ENCODE results near the gene DCP2. TPM values are rescaled to one million over a fixed set of nuclear protein-coding genes. Genes with fewer than 3 reads are reported as not detected.

DCP2 gene
- total and polyA plus RNA-seq, 10 of the 15 experiments (the other 5 are each of a cell fraction or from before 2014, with no cell fraction given), result 23.4 to 81.6 (median 47.4) TPM

GRCh38 chr5:113020461-113021273 lies 44.1 kb downstream of the DCP2 start:
- ChIA-PET RAD21 (ENCODE audit: unreplicated experiment) (no interaction called here), SMC1A (ENCODE audit: uncharacterized antibody, unreplicated experiment) (interaction anchor here (1.2 to 3.3 kb wide), 2 partner anchors 24 to 28 kb away, joined by 3 to 15 read pairs; no protein-coding TSS in a partner anchor), POLR2A (no interaction called here), CTCF (interaction anchor here (0.6 kb wide), 1 partner anchor 592 kb away, joined by 3 read pairs; no protein-coding TSS in a partner anchor)
- Histone ChIP-seq H3K27me3 (replicated peaks in 1 of 2; ENCODE audit: control insufficient read depth in 2 of 2, insufficient read depth in 2 of 2, low read length in 1 of 2) (no peaks in the 10 kb centered on the region), H3K27ac (ENCODE audit: control insufficient read depth, insufficient read depth) (no peak overlapping the region), H3K79me2 (ENCODE audit: control insufficient read depth, insufficient read depth, low read length) (no peaks in the 10 kb centered on the region), H3K4me2 (ENCODE audit: control insufficient read depth, insufficient read depth) (no peak overlapping the region), H3K4me1 (ENCODE audit: control insufficient read depth, insufficient read depth, low read length) (no peaks in the 10 kb centered on the region), H3K36me3 (ENCODE audit: control insufficient read depth in 2 of 2, insufficient read depth in 2 of 2, low read length in 1 of 2) (peaks cover 2 to 11% of the 10 kb centered on the region in 2 experiments), H3K9ac (ENCODE audit: control insufficient read depth, insufficient read depth, low read length) (no peak overlapping the region), H3K4me3 (no peak overlapping the region), H4K20me1 (ENCODE audit: control insufficient read depth, insufficient read depth) (no peaks in the 10 kb centered on the region), H2AFZ (ENCODE audit: control insufficient read depth, low read depth, low read length) (no peak overlapping the region), H3K9me3 (replicated peaks; ENCODE audit: control insufficient read depth, insufficient read depth, low read length) (no peaks in the 10 kb centered on the region)
- ATAC-seq (no peak), FAIRE-seq (no peak), DNase-seq (ENCODE audit: low read depth, low spot score) (no peak)
- BruUV-seq (replicated peaks), result no TSS peak
- in situ Hi-C loops (cut with MboI), result no loop called here
- WGBS (ENCODE audit: insufficient coverage, insufficient replicate concordance, low lambda C conversion rate, missing lambda C conversion rate), result 98% methylated on average over 11 of the region's 11 CpGs
- TF ChIP-seq LARP7 (IDR thresholded peaks at IDR 0.05) (no peak), MEF2B (IDR thresholded peaks at IDR 0.05; ENCODE audit: partially characterized antibody, poor library complexity, severe bottlenecking) (no peak), NFYA (IDR thresholded peaks at IDR 0.05; ENCODE audit: borderline replicate concordance, low read depth, low read length) (no peak), RAD51 (IDR thresholded peaks at IDR 0.05) (no peak), SIN3A (IDR thresholded peaks at IDR 0.05; ENCODE audit: low read depth, low read length) (no peak), NR2C2 (IDR thresholded peaks at IDR 0.05; ENCODE audit: borderline replicate concordance, control insufficient read depth, insufficient read length, low read depth) (no peak), SKIL (IDR thresholded peaks at IDR 0.05; ENCODE audit: low read depth, poor library complexity, severe bottlenecking) (no peak), JUND (IDR thresholded peaks at IDR 0.05; ENCODE audit: low read depth, low read length) (no peak), POU2F2 (IDR thresholded peaks at IDR 0.05; ENCODE audit: borderline replicate concordance, low read depth, low read length) (no peak), E2F4 (IDR thresholded peaks at IDR 0.05; ENCODE audit: low read depth, low read length) (no peak), RB1 (IDR thresholded peaks at IDR 0.05; ENCODE audit: borderline replicate concordance) (no peak), IRF4 (IDR thresholded peaks at IDR 0.05; ENCODE audit: low read depth, low read length) (no peak), PAX5 (IDR thresholded peaks at IDR 0.05; ENCODE audit: borderline replicate concordance, low read depth, low read length) (no peak), CBFB (IDR thresholded peaks at IDR 0.05; ENCODE audit: low read depth) (no peak), KAT2A (conservative IDR thresholded peaks at IDR 0.05; ENCODE audit: control insufficient read depth, low read depth, low read length) (no peak), NFIC (IDR thresholded peaks at IDR 0.05; ENCODE audit: low read depth, low read length) (no peak), BHLHE40 (IDR thresholded peaks at IDR 0.05; ENCODE audit: borderline replicate concordance in 1 of 2, low read depth in 2 of 2, low read length in 1 of 2) (no peak), NBN (IDR thresholded peaks at IDR 0.05) (no peak), SMAD5 (IDR thresholded peaks at IDR 0.05; ENCODE audit: low read depth) (no peak), PBX3 (IDR thresholded peaks at IDR 0.05; ENCODE audit: insufficient replicate concordance, low read depth, low read length) (no peak)
- intact Hi-C loops (cut with micrococcal nuclease; ENCODE audit: unreplicated experiment), result no loop called here
